ENCODE results near the gene HDHD3.
A peak's percentile ranks its signal among the peaks of the same experiment; 100 is the strongest.

HDHD3 gene

DNA sequence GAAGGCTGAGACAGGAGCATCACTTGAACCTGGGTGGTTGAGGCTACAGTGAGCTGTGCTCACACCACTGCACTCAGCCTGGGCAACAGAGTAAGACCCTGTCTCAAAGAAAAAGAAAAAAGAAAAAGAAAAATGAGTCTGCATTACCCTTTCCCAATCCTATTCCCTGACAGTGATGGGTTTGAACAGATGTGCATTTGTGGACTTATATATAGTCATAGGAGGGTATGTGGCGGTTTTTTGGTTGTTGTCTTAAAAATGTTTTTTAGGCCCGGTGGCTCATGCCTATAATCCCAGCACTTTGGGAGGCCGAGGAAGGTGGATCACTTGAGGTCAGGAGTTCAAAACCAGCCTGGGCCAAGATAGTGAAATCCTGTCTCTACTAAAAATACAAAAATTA, 13.4 kb downstream of the HDHD3 start:
- no peak for DNase-seq (ENCODE audit: low spot score)

GRCh38 chr9:113361304-113362018, 15.3 kb downstream of the HDHD3 start:
- no peak for DNase-seq (ENCODE audit: low spot score)

- DNase-seq (ENCODE audit: low spot score) = no peak
Measured at GRCh38 chr9:113360242-113360842, 16.4 kb downstream of the HDHD3 start.

DNA sequence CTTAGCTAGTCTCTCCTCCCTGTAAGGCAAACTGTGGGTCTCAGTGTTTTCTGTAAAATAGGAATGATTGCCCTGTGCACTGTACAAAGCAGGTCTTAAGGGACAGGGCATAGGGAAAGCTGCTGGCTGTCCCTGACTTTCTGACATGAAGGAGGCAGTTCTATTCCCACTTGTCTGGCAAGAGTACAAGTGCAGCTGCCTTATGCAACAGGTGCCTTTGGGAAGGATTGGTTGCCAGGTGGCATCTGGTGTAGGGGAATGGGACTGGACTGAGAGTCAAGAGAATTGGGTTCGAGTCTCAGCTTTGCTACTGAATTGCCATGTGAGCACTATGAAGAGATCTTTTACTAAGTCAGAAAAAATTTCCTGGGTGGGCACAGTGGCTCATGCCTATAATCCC, 17.4 kb downstream of the HDHD3 start:
- DNase-seq (ENCODE audit: low spot score) = no peak

GRCh38 chr9:113356686-113357292, 20.0 kb downstream of the HDHD3 start:
- DNase-seq (ENCODE audit: low spot score) = no peak

GRCh38 chr9:113355040-113355596, 21.7 kb downstream of the HDHD3 start:
- no peak for DNase-seq (ENCODE audit: low spot score)

DNA sequence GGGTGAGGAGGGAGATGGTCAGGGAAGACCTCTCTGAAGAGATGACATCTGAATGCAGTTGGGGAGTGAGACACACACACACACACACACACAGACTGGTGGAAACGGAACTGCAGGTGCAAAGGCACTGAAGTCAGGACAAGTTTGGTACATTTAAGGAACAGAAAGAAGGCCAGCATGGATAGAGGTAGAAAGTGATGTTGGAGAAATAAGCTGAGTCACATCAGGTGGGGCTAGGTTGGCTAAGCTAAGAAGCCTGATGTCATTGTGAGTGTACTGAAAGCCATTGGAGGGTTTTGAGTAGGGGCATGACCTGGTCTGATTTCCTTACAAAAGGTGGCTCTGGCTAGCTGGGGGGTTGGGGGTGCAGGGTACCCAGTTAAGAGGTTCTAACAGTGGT, 24.4 kb downstream of the HDHD3 start:
- no peak for DNase-seq (ENCODE audit: low spot score)

GRCh38 chr9:113352006-113352405, 24.8 kb downstream of the HDHD3 start:
- DNase-seq (ENCODE audit: low spot score) = no peak

- DNase-seq (ENCODE audit: low spot score) = no peak
Measured at GRCh38 chr9:113350937-113351336, 25.8 kb downstream of the HDHD3 start.

DNA sequence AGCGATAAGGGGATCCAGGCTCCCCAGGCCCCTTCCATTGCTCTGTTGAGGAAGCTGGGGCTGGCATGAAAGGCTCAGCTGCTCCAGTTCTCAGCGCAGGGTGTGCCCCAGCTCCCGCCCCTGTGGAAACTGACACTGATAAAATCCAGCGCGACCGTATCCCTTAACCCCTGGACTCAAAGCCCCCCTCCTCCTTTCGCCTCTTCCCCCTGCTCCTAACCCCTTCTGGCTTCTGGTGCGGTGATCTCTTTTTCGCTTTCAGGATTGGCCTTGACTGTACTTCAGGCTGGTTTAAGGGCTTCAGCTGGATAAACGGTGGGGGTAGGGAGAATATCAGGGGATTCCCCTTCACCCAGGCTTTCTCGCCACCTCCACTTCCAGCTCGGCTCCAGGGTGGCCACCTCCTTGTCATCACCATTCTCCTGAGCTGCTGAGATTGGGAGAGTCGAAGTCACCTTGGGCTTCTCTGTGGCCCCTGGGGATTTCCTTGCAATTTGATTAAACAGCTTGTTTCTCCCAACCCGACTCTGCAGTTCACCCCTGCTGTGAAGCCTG, 26.6 kb downstream of the HDHD3 start:
- DNase-seq (ENCODE audit: low spot score) = no peak

- DNase-seq (ENCODE audit: low spot score) = no peak
Measured at GRCh38 chr9:113349445-113350094, 27.2 kb downstream of the HDHD3 start, which contains the start of gene BSPRY. Gene BSPRY (plus strand): TSS chr9:113349541. CDS start chr9:113349580, 39 bp downstream.

DNA sequence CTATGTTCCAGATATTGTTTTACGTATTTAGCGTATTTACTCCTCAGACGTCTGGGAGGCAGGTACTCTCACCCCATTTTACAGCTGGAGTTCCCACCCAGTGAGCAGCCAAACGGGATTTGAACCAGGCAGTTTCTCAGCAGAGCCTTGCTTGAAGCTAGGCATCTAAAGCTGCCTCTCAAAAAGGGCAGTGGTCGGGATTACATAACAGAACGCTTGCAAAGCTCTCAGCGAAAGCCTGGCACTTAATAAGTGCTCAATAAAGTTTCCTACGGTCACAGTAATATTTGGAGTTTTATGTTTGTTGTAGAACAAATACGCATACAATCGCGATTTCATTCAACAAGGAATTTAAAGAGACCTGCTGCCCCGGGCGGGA, 27.7 kb downstream of the HDHD3 start:
- no peak for DNase-seq (ENCODE audit: low spot score)

DNA sequence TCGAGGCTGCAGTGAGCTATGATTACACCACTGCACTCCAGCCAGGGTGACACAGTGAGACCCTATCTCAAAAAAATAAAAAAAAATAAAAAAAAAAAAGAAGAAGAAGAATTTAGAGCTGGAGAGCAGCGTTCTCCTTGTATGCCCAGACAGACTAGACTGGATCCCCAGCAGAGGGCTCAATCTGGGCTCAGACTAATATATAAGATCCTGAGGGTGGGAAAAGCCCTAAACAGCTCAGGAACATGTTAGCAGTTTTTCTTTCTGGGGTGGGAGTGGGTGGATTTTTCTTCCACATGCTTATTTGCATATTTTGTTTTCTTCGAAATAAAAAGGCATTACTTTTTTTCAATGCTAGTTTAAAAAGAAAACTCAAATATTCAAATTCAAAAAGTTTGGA, 28.3 kb downstream of the HDHD3 start:
- no peak for DNase-seq (ENCODE audit: low spot score)

GRCh38 chr9:113345671-113346070, 31.1 kb downstream of the HDHD3 start:
- no peak for DNase-seq (ENCODE audit: low spot score)

DNA sequence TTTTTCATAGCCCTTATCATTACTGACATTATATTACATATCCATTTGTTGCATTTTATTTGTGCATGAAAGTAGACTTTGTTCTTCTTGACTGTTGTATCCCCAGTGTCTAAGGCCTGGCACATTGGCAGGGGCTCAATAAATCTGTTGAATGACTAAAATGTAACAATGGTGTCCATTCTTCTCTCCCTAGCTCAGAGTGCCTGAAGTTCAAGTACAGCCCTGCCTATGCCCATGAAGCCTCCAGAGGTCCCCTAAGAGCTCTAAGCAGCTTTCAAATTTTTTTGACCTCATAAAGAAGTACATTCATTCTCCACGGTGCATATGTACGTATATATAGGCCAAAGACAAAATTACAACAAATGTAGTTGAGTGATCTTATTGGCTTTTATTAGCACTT, 31.6 kb downstream of the HDHD3 start:
- no peak for DNase-seq (ENCODE audit: low spot score)

DNA sequence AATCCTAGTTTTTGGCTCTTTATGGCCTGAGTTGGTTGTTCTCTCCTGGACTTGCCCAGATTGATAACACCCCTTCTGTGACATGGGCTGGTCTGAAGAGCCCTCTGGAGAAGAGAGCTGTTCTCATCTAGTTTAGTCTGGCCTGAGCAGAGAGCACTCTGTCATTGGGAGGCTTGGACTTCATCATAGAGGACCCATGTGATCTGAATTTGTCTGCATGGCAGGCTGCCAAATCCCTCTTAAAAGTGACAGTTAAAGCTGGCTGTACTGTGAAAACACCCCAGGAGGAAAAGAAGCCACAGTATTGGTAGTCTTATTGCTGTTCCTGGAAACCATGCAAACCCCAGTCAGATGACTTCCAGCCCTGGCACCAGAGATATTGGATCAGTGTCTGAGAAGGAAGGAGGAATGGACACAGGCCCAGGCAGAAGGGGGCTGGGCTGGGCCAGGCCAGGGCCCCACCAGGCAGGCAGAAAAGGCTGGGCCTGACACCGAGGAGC, 33.0 kb downstream of the HDHD3 start:
- DNase-seq (ENCODE audit: low spot score) = no peak

- DNase-seq (ENCODE audit: low spot score) = no peak
Measured at GRCh38 chr9:113341712-113342410, 34.9 kb downstream of the HDHD3 start.

GRCh38 chr9:113340011-113340699, 36.6 kb downstream of the HDHD3 start, which contains the start of gene WDR31:
Gene WDR31 (minus strand): TSS chr9:113340275. CDS start chr9:113332022, 8,253 bp downstream.
- DNase-seq (ENCODE audit: low spot score) = peak; percentile 85

- no peak for DNase-seq (ENCODE audit: low spot score)
Measured at GRCh38 chr9:113337714-113338113, 39.1 kb downstream of the HDHD3 start.

DNA sequence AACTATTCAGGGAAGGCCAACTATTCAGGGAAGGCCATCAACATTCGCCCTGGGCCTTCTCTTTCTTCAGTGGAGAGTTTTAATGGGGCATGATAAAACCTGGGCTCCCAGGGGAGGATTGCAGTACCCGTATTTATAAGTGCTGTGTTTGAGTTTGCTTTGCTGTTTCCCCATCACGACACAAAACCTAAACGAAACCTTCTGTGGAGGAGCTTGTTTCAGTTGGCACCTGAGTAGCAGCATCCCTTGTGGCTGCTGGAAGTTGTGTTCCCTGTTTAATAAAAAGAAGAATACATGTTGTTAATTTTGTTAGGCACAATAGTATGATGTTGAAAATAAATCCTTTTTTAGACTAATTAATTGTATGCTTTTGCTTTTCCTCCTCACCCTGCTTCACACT, 45.0 kb downstream of the HDHD3 start:
- no peak for DNase-seq (ENCODE audit: low spot score)
